Progenitor cell of endocrine pancreas (in vitro differentiated cells): ENCODE data around the gene WAS. TPM values are rescaled to one million over a fixed set of nuclear protein-coding genes. Genes with fewer than 3 reads are reported as not detected.
A peak's percentile ranks its signal among the peaks of the same experiment; 100 is the strongest.

ENCODE experiments used
- DNase-seq: peaks from one replicate; pipeline ENCODE4 v3.0.0; 2021; ENCODE audit warnings: low spot score; ENCODE audit not compliant: unreplicated experiment
- H3K27ac Mint-ChIP-seq: 2 replicates; pipeline ENCODE4 v1.8.0; 2021; ENCODE audit warnings: mild to moderate bottlenecking, moderate library complexity, mixed read lengths
- H3K27me3 Mint-ChIP-seq: 2 replicates; pipeline ENCODE4 v1.8.0; 2021; ENCODE audit warnings: mixed read lengths
- H3K36me3 Mint-ChIP-seq: 2 replicates; pipeline ENCODE4 v1.8.0; 2022; ENCODE audit warnings: mixed read lengths; ENCODE audit not compliant: insufficient read depth
- H3K4me1 Mint-ChIP-seq: 2 replicates; pipeline ENCODE4 v1.8.0; 2021; ENCODE audit warnings: low read depth, mixed read lengths
- H3K4me3 Mint-ChIP-seq: 2 replicates; pipeline ENCODE4 v1.8.0; 2021; ENCODE audit warnings: low read depth, mild to moderate bottlenecking, moderate library complexity, mixed read lengths
- H3K9me3 Mint-ChIP-seq: 2 replicates; pipeline ENCODE4 v1.8.0; 2021; ENCODE audit warnings: low read depth, mixed read lengths
- CTCF ChIP-seq: fragments of 200-600 bp; sonication (generic); IDR thresholded peaks from one replicate; pipeline ENCODE4 v1.5.0; 2021; ENCODE audit warnings: antibody characterized with exemption, mild to moderate bottlenecking; ENCODE audit not compliant: unreplicated experiment
- total RNA-seq: library from RNA; stranded (reverse); gene quantifications from 2 replicates; pipeline ENCODE4 v1.2.1, GENCODE V29; 2021

The WAS gene
- total RNA-seq, 1 donor from 2014 or later, result 1.2 TPM

- Mint-ChIP-seq H3K27me3 (peaks cover 17% of the 10 kb centered on the region), H3K36me3 (peaks cover 4% of the 10 kb centered on the region), H3K4me1 (peaks cover 9% of the 10 kb centered on the region), H3K9me3 (peaks cover 16% of the 10 kb centered on the region), H3K4me3 (peak within 1 kb of the TSS; percentile 87), H3K27ac (peak within 1 kb of the TSS; percentile 94)
- no peak for TF ChIP-seq CTCF
- DNase-seq, result peak; percentile 71
These were observed 12.8 kb downstream of the WAS start, which contains the start of gene SUV39H1 for GRCh38 chrX:48696301-48696908. Gene SUV39H1, plus strand, starts transcription at chrX:48696734. Its CDS starts 51 bp downstream, at chrX:48696785.

- Mint-ChIP-seq H3K27me3 (peaks cover 14% of the 10 kb centered on the region), H3K4me1 (peaks cover 9% of the 10 kb centered on the region), H3K36me3 (peaks cover 4% of the 10 kb centered on the region), H3K4me3 (peak overlapping the region; percentile 87), H3K9me3 (peaks cover 12% of the 10 kb centered on the region), H3K27ac (peak overlapping the region; percentile 87)
- DNase-seq, result no peak
- no peak for TF ChIP-seq CTCF
These were observed 13.5 kb downstream of the WAS start for GRCh38 chrX:48696909-48697727.

- H3K27ac Mint-ChIP-seq, result no peak overlapping the region
- no peak for DNase-seq
- H3K9me3 Mint-ChIP-seq, result peaks cover 15% of the 10 kb centered on the region
These were observed 14.7 kb downstream of the WAS start for GRCh38 chrX:48698306-48698705.

GRCh38 chrX:48700246-48700645 lies 16.6 kb downstream of the WAS start:
- no peaks in the 10 kb centered on the region for H3K27me3 Mint-ChIP-seq
- no peak overlapping the region for H3K27ac Mint-ChIP-seq
- no peak overlapping the region for H3K4me3 Mint-ChIP-seq
- peaks cover 14% of the 10 kb centered on the region for H3K36me3 Mint-ChIP-seq
- peaks cover 9% of the 10 kb centered on the region for H3K4me1 Mint-ChIP-seq
- H3K9me3 Mint-ChIP-seq, result peaks cover 15% of the 10 kb centered on the region
- no peak for DNase-seq
- no peak for TF ChIP-seq CTCF

More at GRCh38 chrX:48698306-48698705, 14.7 kb downstream of the WAS start:
- peaks cover 9% of the 10 kb centered on the region for H3K4me1 Mint-ChIP-seq
- H3K36me3 Mint-ChIP-seq, result peaks cover 7% of the 10 kb centered on the region
- peak overlapping the region; percentile 28 for H3K4me3 Mint-ChIP-seq
- TF ChIP-seq CTCF, result no peak
- H3K27me3 Mint-ChIP-seq, result peaks cover 7% of the 10 kb centered on the region

- H3K4me1 Mint-ChIP-seq, result peaks cover 4% of the 10 kb centered on the region
- TF ChIP-seq CTCF, result no peak
- peaks cover 10% of the 10 kb centered on the region for H3K9me3 Mint-ChIP-seq
- H3K27me3 Mint-ChIP-seq, result no peaks in the 10 kb centered on the region
- H3K36me3 Mint-ChIP-seq, result peaks cover 15% of the 10 kb centered on the region
- H3K27ac Mint-ChIP-seq, result no peak overlapping the region
- DNase-seq, result no peak
- no peak overlapping the region for H3K4me3 Mint-ChIP-seq
These were observed 17.5 kb downstream of the WAS start for GRCh38 chrX:48700951-48701653.
